ENCODE results near the gene C5orf22. TPM values are rescaled to one million over a fixed set of nuclear protein-coding genes. Genes with fewer than 3 reads are reported as not detected.

The C5orf22 gene
- total and polyA plus RNA-seq, 3 donors from 2014 or later, result 11.0 to 15.0 (median 14.4) TPM

DNA sequence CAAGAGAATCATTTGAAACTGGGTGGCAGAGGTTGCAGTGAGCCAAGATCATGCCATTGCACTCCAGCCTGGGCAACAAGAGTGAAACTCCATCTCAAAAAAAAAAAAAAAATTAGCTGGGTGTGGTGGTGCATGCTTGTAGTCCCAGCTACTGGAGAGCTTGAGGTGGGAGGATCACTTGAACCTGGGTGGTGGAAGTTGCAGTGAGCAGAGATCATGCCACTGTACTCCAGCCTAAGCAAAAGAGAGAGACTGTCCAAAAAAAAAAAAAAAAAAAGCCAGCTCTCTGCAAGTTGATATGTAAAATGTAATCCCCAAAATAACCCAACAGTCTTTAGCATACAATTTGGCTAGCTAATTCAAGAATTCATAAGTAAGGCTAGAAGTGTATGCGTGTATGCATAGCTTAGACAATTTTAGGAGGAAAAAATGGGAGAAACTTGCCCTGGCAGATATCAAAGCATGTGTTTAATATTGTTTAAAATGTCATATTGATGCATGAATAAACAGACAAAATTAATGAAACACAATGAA, 36.3 kb downstream of the C5orf22 start:
- H3K4me1 ChIP-seq, result no peaks in the 10 kb centered on the region
- H3K27me3 ChIP-seq, result no peaks in the 10 kb centered on the region
- H3K9me3 ChIP-seq, result no peaks in the 10 kb centered on the region
- DNase-seq, result no peak
- TF ChIP-seq, protein P1, sequence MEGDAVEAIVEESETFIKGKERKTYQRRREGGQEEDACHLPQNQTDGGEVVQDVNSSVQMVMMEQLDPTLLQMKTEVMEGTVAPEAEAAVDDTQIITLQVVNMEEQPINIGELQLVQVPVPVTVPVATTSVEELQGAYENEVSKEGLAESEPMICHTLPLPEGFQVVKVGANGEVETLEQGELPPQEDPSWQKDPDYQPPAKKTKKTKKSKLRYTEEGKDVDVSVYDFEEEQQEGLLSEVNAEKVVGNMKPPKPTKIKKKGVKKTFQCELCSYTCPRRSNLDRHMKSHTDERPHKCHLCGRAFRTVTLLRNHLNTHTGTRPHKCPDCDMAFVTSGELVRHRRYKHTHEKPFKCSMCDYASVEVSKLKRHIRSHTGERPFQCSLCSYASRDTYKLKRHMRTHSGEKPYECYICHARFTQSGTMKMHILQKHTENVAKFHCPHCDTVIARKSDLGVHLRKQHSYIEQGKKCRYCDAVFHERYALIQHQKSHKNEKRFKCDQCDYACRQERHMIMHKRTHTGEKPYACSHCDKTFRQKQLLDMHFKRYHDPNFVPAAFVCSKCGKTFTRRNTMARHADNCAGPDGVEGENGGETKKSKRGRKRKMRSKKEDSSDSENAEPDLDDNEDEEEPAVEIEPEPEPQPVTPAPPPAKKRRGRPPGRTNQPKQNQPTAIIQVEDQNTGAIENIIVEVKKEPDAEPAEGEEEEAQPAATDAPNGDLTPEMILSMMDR (IDR thresholded peaks at IDR 0.05), result no peak
- TF ChIP-seq POLR2A (IDR thresholded peaks at IDR 0.05), result no peak
- no peaks in the 10 kb centered on the region for H3K36me3 ChIP-seq (ENCODE audit: low read depth, missing control alignments)
- H3K4me3 ChIP-seq, result no peak overlapping the region
- H3K27ac ChIP-seq, result no peak overlapping the region
- WGBS, 2 donors, result 90 to 94% methylated on average over 1 of the region's 1 CpG
- intact Hi-C loops (cut with DNase I; ENCODE audit: low total_unique reads), result no loop called here

DNA sequence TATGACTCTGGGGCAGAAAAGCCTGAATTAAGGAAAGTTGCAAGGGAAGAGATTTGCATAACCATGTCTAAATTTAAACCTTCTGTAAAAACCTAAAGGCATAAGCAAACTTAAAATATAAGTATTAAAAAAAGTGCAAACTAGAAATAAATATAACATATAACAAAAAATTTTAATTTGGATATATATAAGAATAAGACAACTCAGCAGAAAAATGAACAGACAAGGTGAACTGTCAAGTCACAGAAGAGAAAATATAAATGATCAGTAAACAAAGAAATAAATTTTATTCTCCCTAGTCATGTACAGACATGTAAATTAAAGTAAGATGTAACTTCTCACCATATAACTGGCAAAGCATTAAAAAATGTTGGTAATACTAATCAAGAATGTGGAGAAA, 37.0 kb downstream of the C5orf22 start:
- H3K27ac ChIP-seq, result no peak overlapping the region
- intact Hi-C loops (cut with DNase I; ENCODE audit: low total_unique reads), result no loop called here
- no peaks in the 10 kb centered on the region for H3K36me3 ChIP-seq (ENCODE audit: low read depth, missing control alignments)
- DNase-seq, result no peak
- TF ChIP-seq POLR2A (IDR thresholded peaks at IDR 0.05), result no peak
- TF ChIP-seq, protein P1 (IDR thresholded peaks at IDR 0.05), result no peak
- H3K4me1 ChIP-seq, result no peaks in the 10 kb centered on the region
- no peaks in the 10 kb centered on the region for H3K9me3 ChIP-seq
- no peak overlapping the region for H3K4me3 ChIP-seq
- no peaks in the 10 kb centered on the region for H3K27me3 ChIP-seq

DNA sequence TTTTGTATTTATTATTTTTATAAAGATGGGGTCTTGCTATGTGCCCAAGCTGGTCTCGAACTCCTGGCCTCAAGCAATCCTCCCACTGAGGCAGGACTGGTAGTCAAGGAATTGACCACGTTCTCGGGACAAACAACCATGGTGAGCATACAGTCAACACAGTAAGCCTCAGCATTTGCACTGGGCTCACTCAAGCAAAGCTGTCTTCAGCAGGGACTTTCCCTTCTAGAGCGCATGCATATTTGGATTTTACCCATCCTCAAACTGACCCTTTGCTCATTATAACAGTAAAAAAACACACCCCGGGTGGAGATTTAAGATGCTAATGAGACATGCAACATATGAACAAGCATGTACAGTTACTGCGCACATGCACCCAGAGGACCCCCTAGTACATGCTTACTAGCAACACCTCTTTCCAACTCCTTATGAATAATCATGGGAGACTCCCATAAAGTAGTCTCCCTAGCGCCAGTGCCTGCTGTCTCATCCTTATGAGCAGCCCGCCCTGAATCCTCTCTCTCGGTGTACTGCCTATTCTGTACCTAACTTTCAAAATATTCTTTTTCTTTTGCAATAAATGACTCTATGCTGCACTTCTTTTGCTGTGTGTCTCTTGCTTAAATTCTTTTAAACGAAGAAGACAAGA, 41.5 kb downstream of the C5orf22 start:
- DNase-seq, result no peak

DNA sequence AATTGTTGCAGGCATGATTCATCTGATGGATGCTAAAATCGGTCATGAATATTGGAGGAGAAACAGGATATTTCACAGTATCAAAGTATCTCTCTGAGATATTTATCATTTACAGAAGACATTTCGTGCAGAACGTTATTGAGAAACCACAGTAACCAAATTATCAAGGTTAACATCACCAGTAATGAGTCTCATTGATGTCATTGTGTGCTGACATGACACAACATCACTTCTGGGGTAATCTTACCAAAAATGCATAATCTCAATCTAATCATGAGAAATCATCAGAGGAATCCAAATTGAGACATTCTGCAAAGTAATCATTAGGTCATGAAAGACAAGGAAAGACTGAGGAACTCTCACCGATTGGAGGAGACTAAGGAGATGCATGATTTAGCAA, 42.7 kb downstream of the C5orf22 start:
- no peak for DNase-seq
- no peak overlapping the region for H3K27ac ChIP-seq
- no peak for TF ChIP-seq POLR2A (IDR thresholded peaks at IDR 0.05)
- H3K27me3 ChIP-seq, result no peaks in the 10 kb centered on the region
- WGBS, 2 donors, result 85 to 91% methylated on average over 4 of the region's 4 CpGs
- H3K4me1 ChIP-seq, result no peaks in the 10 kb centered on the region
- H3K9me3 ChIP-seq, result no peaks in the 10 kb centered on the region
- intact Hi-C loops (cut with DNase I; ENCODE audit: low total_unique reads), result no loop called here
- H3K36me3 ChIP-seq (ENCODE audit: low read depth, missing control alignments), result no peaks in the 10 kb centered on the region
- H3K4me3 ChIP-seq, result no peak overlapping the region

More for the DNA sequence above, 41.5 kb downstream of the C5orf22 start:
- intact Hi-C loops (cut with DNase I; ENCODE audit: low total_unique reads), result no loop called here
- Histone ChIP-seq H3K9me3 (no peaks in the 10 kb centered on the region), H3K36me3 (ENCODE audit: low read depth, missing control alignments) (no peaks in the 10 kb centered on the region), H3K4me3 (no peak overlapping the region), H3K27ac (no peak overlapping the region), H3K4me1 (no peaks in the 10 kb centered on the region), H3K27me3 (no peaks in the 10 kb centered on the region)
- TF ChIP-seq, protein P1 (IDR thresholded peaks at IDR 0.05), result no peak
- no peak for TF ChIP-seq POLR2A (IDR thresholded peaks at IDR 0.05)
- 90 to 93% methylated on average over 10 of the region's 10 CpGs for WGBS, 2 donors

DNA sequence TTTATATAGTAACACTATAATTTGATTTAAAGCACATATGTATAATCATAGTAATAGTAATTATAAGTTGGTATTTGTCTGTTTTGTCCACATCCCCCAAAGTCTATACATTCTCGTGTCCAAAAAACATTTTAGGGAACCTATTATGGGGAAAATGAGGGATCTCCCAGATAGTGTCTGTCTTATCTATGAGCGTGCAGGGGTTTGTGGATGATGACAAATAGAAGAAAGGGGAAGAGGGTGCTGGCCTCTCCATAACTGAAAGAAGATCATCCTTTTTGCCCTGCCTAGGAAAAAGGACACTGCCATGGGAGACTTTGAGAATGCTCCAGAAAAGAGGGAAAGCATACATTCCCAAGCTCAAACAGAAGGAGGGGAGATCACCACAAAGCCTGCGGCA, 45.3 kb downstream of the C5orf22 start:
- H3K4me1 ChIP-seq, result no peaks in the 10 kb centered on the region
- no peaks in the 10 kb centered on the region for H3K36me3 ChIP-seq (ENCODE audit: low read depth, missing control alignments)
- H3K9me3 ChIP-seq, result no peaks in the 10 kb centered on the region
- WGBS, 2 donors, result 89 to 92% methylated on average over 3 of the region's 3 CpGs
- DNase-seq, result no peak
- no peak overlapping the region for H3K4me3 ChIP-seq
- no peak overlapping the region for H3K27ac ChIP-seq
- no peaks in the 10 kb centered on the region for H3K27me3 ChIP-seq
- TF ChIP-seq, protein P1 (IDR thresholded peaks at IDR 0.05), result no peak
- no peak for TF ChIP-seq POLR2A (IDR thresholded peaks at IDR 0.05)
- intact Hi-C loops (cut with DNase I; ENCODE audit: low total_unique reads), result no loop called here

All from testis (tissue), 3 donors.